ENCODE results near the gene ATP10D.

The ATP10D gene

GRCh38 chr4:47557255-47557654 lies 72.2 kb downstream of the ATP10D start:
- H3K9me3 Mint-ChIP-seq = no peaks in the 10 kb centered on the region
- intact Hi-C loops (cut with micrococcal nuclease) = no loop called here

GRCh38 chr4:47560682-47561081 lies 75.6 kb downstream of the ATP10D start:
- Mint-ChIP-seq H3K36me3 (ENCODE audit: low read depth) (peaks cover 78% of the 10 kb centered on the region), H3K4me1 (ENCODE audit: low read depth) (peaks cover 10% of the 10 kb centered on the region), H3K27me3 (no peaks in the 10 kb centered on the region), H3K27ac (no peak overlapping the region), H3K9me3 (no peaks in the 10 kb centered on the region), H3K4me3 (no peak overlapping the region)
- intact Hi-C loops (cut with micrococcal nuclease) = loop anchor here (10.0 kb wide), 2 partner anchors 46 to 626 kb away; no protein-coding TSS in a partner anchor

More at GRCh38 chr4:47557255-47557654, 72.2 kb downstream of the ATP10D start:
- peaks cover 75% of the 10 kb centered on the region for H3K36me3 Mint-ChIP-seq (ENCODE audit: low read depth)
- H3K4me3 Mint-ChIP-seq = no peak overlapping the region
- no peak overlapping the region for H3K27ac Mint-ChIP-seq
- H3K27me3 Mint-ChIP-seq = no peaks in the 10 kb centered on the region
- no peaks in the 10 kb centered on the region for H3K4me1 Mint-ChIP-seq (ENCODE audit: low read depth)

- Mint-ChIP-seq H3K9me3 (no peaks in the 10 kb centered on the region), H3K27me3 (no peaks in the 10 kb centered on the region), H3K27ac (no peak overlapping the region), H3K4me1 (ENCODE audit: low read depth) (peaks cover 10% of the 10 kb centered on the region), H3K36me3 (ENCODE audit: low read depth) (peaks cover 72% of the 10 kb centered on the region), H3K4me3 (no peak overlapping the region)
- intact Hi-C loops (cut with micrococcal nuclease) = loop anchor here (10.0 kb wide), 2 partner anchors 47 to 627 kb away; no protein-coding TSS in a partner anchor
Measured at GRCh38 chr4:47561331-47561730, 76.3 kb downstream of the ATP10D start.

GRCh38 chr4:47562297-47562696 lies 77.2 kb downstream of the ATP10D start:
- intact Hi-C loops (cut with micrococcal nuclease) = loop anchor here (10.0 kb wide), 2 partner anchors 47 to 627 kb away; no protein-coding TSS in a partner anchor
- Mint-ChIP-seq H3K36me3 (ENCODE audit: low read depth) (peaks cover 77% of the 10 kb centered on the region), H3K27ac (no peak overlapping the region), H3K4me3 (no peak overlapping the region), H3K9me3 (no peaks in the 10 kb centered on the region), H3K4me1 (ENCODE audit: low read depth) (peaks cover 10% of the 10 kb centered on the region), H3K27me3 (no peaks in the 10 kb centered on the region)

- Mint-ChIP-seq H3K36me3 (ENCODE audit: low read depth) (peaks cover 74% of the 10 kb centered on the region), H3K4me3 (no peak overlapping the region)
Measured at GRCh38 chr4:47566566-47566965, 81.5 kb downstream of the ATP10D start.

GRCh38 chr4:47566969-47567368 lies 81.9 kb downstream of the ATP10D start:
- H3K9me3 Mint-ChIP-seq = no peaks in the 10 kb centered on the region
- H3K27me3 Mint-ChIP-seq = no peaks in the 10 kb centered on the region
- intact Hi-C loops (cut with micrococcal nuclease) = loop anchor here (5.0 to 10.0 kb wide), 3 partner anchors 52 to 632 kb away; partner anchors contain the start of gene COMMD8
- H3K4me1 Mint-ChIP-seq (ENCODE audit: low read depth) = peaks cover 16% of the 10 kb centered on the region
- peaks cover 76% of the 10 kb centered on the region for H3K36me3 Mint-ChIP-seq (ENCODE audit: low read depth)
- no peak overlapping the region for H3K4me3 Mint-ChIP-seq
- no peak overlapping the region for H3K27ac Mint-ChIP-seq

More at GRCh38 chr4:47566566-47566965, 81.5 kb downstream of the ATP10D start:
- Mint-ChIP-seq H3K27me3 (no peaks in the 10 kb centered on the region), H3K4me1 (ENCODE audit: low read depth) (peaks cover 12% of the 10 kb centered on the region), H3K9me3 (no peaks in the 10 kb centered on the region), H3K27ac (no peak overlapping the region)
- intact Hi-C loops (cut with micrococcal nuclease) = loop anchor here (5.0 to 10.0 kb wide), 3 partner anchors 52 to 632 kb away; partner anchors contain the start of gene COMMD8

GRCh38 chr4:47567511-47567910 lies 82.4 kb downstream of the ATP10D start:
- Mint-ChIP-seq H3K9me3 (no peaks in the 10 kb centered on the region), H3K4me1 (ENCODE audit: low read depth) (peaks cover 21% of the 10 kb centered on the region), H3K36me3 (ENCODE audit: low read depth) (peaks cover 77% of the 10 kb centered on the region), H3K4me3 (no peak overlapping the region), H3K27me3 (no peaks in the 10 kb centered on the region), H3K27ac (no peak overlapping the region)
- intact Hi-C loops (cut with micrococcal nuclease) = loop anchor here (5.0 to 10.0 kb wide), 3 partner anchors 53 to 633 kb away; partner anchors contain the start of gene COMMD8

- Mint-ChIP-seq H3K27ac (no peak overlapping the region), H3K36me3 (ENCODE audit: low read depth) (peaks cover 78% of the 10 kb centered on the region), H3K9me3 (no peaks in the 10 kb centered on the region), H3K4me1 (ENCODE audit: low read depth) (peaks cover 13% of the 10 kb centered on the region), H3K27me3 (no peaks in the 10 kb centered on the region), H3K4me3 (no peak overlapping the region)
- intact Hi-C loops (cut with micrococcal nuclease) = no loop called here
Measured at GRCh38 chr4:47570816-47571215, 85.7 kb downstream of the ATP10D start.

GRCh38 chr4:47572981-47573380 lies 87.9 kb downstream of the ATP10D start:
- intact Hi-C loops (cut with micrococcal nuclease) = no loop called here
- Mint-ChIP-seq H3K9me3 (no peaks in the 10 kb centered on the region), H3K4me3 (no peak overlapping the region), H3K4me1 (ENCODE audit: low read depth) (peaks cover 13% of the 10 kb centered on the region), H3K27me3 (no peaks in the 10 kb centered on the region), H3K27ac (no peak overlapping the region), H3K36me3 (ENCODE audit: low read depth) (peaks cover 94% of the 10 kb centered on the region)

- intact Hi-C loops (cut with micrococcal nuclease) = no loop called here
- Mint-ChIP-seq H3K36me3 (ENCODE audit: low read depth) (peaks cover 99% of the 10 kb centered on the region), H3K27me3 (no peaks in the 10 kb centered on the region), H3K27ac (no peak overlapping the region), H3K9me3 (no peaks in the 10 kb centered on the region), H3K4me1 (ENCODE audit: low read depth) (peaks cover 7% of the 10 kb centered on the region), H3K4me3 (no peak overlapping the region)
Measured at GRCh38 chr4:47577779-47578553, 92.9 kb downstream of the ATP10D start.

GRCh38 chr4:47579235-47579634 lies 94.2 kb downstream of the ATP10D start:
- intact Hi-C loops (cut with micrococcal nuclease) = no loop called here
- Mint-ChIP-seq H3K4me1 (ENCODE audit: low read depth) (peaks cover 7% of the 10 kb centered on the region), H3K9me3 (no peaks in the 10 kb centered on the region), H3K27ac (no peak overlapping the region), H3K4me3 (no peak overlapping the region), H3K36me3 (ENCODE audit: low read depth) (peaks cover 100% of the 10 kb centered on the region), H3K27me3 (no peaks in the 10 kb centered on the region)

GRCh38 chr4:47590325-47590724 lies 105.2 kb downstream of the ATP10D start:
- Mint-ChIP-seq H3K4me3 (no peak overlapping the region), H3K4me1 (ENCODE audit: low read depth) (peaks cover 5% of the 10 kb centered on the region), H3K27me3 (no peaks in the 10 kb centered on the region), H3K27ac (no peak overlapping the region), H3K9me3 (no peaks in the 10 kb centered on the region), H3K36me3 (ENCODE audit: low read depth) (peaks cover 78% of the 10 kb centered on the region)
- intact Hi-C loops (cut with micrococcal nuclease) = no loop called here

GRCh38 chr4:47597696-47598095 lies 112.6 kb downstream of the ATP10D start:
- intact Hi-C loops (cut with micrococcal nuclease) = no loop called here
- no peaks in the 10 kb centered on the region for H3K27me3 Mint-ChIP-seq
- H3K27ac Mint-ChIP-seq = no peak overlapping the region
- H3K9me3 Mint-ChIP-seq = peaks cover 5% of the 10 kb centered on the region
- H3K4me1 Mint-ChIP-seq (ENCODE audit: low read depth) = no peaks in the 10 kb centered on the region
- peaks cover 41% of the 10 kb centered on the region for H3K36me3 Mint-ChIP-seq (ENCODE audit: low read depth)
- H3K4me3 Mint-ChIP-seq = no peak overlapping the region

GRCh38 chr4:47598320-47598719 lies 113.2 kb downstream of the ATP10D start:
- Mint-ChIP-seq H3K4me3 (no peak overlapping the region), H3K9me3 (peaks cover 11% of the 10 kb centered on the region), H3K27me3 (no peaks in the 10 kb centered on the region), H3K4me1 (ENCODE audit: low read depth) (no peaks in the 10 kb centered on the region), H3K36me3 (ENCODE audit: low read depth) (peaks cover 44% of the 10 kb centered on the region), H3K27ac (no peak overlapping the region)
- intact Hi-C loops (cut with micrococcal nuclease) = no loop called here
